ENCODE results near the gene STK39. TPM values are rescaled to one million over a fixed set of nuclear protein-coding genes. Genes with fewer than 3 reads are reported as not detected.

Gene STK39
- total and polyA plus RNA-seq, 2 of the 4 experiments (the other 2 are of a cell fraction) = 11.8 to 16.4 TPM

DNA sequence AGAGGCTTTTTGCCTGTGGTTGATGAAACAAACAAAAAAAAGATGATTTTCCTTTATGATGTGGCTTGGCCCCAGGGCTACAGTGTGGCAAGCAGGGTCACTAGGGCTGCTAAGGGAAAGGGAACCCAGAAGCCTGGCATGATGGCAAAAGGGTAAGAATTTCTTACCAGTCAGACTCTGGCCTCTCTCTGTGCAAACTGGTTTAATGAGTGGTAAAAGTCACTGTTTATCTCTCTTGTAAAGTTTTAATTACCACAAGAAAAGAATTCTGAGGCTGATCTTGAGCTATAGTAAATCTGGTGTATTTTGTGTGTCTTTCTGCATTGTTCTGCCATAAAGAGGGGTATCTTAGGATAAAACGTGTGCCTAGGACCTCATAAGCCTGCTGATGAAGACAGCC is 275.4 kb downstream of the STK39 start:
- peaks cover 2 to 6% of the 10 kb centered on the region in 2 experiments; a peak in 3 of 4 replicates for H3K79me1 ChIP-seq (ENCODE audit: low read depth in 1 of 2, low read length in 2 of 2)
- ATAC-seq (ENCODE audit: low read depth) = no peak
- peaks cover 6% of the 10 kb centered on the region for H3K36me3 ChIP-seq (ENCODE audit: control insufficient read depth, insufficient read depth, low read length)
- no peak overlapping the region for H3K4me3 ChIP-seq (ENCODE audit: insufficient read depth, low read depth, low read length)
- no peak overlapping the region for H3K23ac ChIP-seq (ENCODE audit: low read depth, low read length)
- no peak overlapping the region for H3K14ac ChIP-seq (replicated peaks; ENCODE audit: low read depth, low read length)
- no peak overlapping the region for H3K4ac ChIP-seq (ENCODE audit: low read depth, low read length)
- no peak overlapping the region for H3K4me2 ChIP-seq (ENCODE audit: low read depth, low read length)
- peaks cover 6% of the 10 kb centered on the region for H3K4me1 ChIP-seq (ENCODE audit: control insufficient read depth, insufficient read depth, low read length)
- no peak overlapping the region for H3K18ac ChIP-seq (ENCODE audit: low read depth, low read length)
- no peak overlapping the region for H2BK5ac ChIP-seq (ENCODE audit: low read depth, low read length, poor library complexity, severe bottlenecking)
- H3K27me3 ChIP-seq (ENCODE audit: control insufficient read depth, insufficient read depth, low read length) = no peaks in the 10 kb centered on the region
- no peak overlapping the region for H3K9ac ChIP-seq (ENCODE audit: low read depth, low read length)
- no TSS peak for BruUV-seq (replicated peaks)
- H3K9me3 ChIP-seq (ENCODE audit: control insufficient read depth, insufficient read depth, low read length) = peaks cover 12% of the 10 kb centered on the region
- H3K56ac ChIP-seq (ENCODE audit: extremely low read depth, insufficient read depth, low read length) = no peak overlapping the region
- dilution Hi-C loops (cut with HindIII; ENCODE audit: low sequenced_read_pairs, unreplicated experiment) = no loop called here
- ChIA-PET CTCF (no interaction called here), POLR2A (ENCODE audit: unreplicated experiment) (no interaction called here)
- no peak for TF ChIP-seq RCOR1 (IDR thresholded peaks at IDR 0.05; ENCODE audit: insufficient replicate concordance, low read length)
- TF ChIP-seq, protein P1, sequence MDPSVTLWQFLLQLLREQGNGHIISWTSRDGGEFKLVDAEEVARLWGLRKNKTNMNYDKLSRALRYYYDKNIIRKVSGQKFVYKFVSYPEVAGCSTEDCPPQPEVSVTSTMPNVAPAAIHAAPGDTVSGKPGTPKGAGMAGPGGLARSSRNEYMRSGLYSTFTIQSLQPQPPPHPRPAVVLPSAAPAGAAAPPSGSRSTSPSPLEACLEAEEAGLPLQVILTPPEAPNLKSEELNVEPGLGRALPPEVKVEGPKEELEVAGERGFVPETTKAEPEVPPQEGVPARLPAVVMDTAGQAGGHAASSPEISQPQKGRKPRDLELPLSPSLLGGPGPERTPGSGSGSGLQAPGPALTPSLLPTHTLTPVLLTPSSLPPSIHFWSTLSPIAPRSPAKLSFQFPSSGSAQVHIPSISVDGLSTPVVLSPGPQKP (IDR thresholded peaks at IDR 0.05; ENCODE audit: borderline replicate concordance, low read depth, low read length) = no peak
- no peak for TF ChIP-seq FOS (IDR thresholded peaks at IDR 0.05; ENCODE audit: low read depth, low read length)
- no peak for TF ChIP-seq SMC3 (IDR thresholded peaks at IDR 0.05; ENCODE audit: low read depth, low read length)
- TF ChIP-seq NFE2L2 (IDR thresholded peaks at IDR 0.05; ENCODE audit: low read depth, low read length) = no peak
- TF ChIP-seq CEBPB (IDR thresholded peaks at IDR 0.05; ENCODE audit: low read depth, low read length) = no peak
- TF ChIP-seq BHLHE40 (IDR thresholded peaks at IDR 0.05; ENCODE audit: low read depth, low read length) = no peak
- TF ChIP-seq, protein P2, sequence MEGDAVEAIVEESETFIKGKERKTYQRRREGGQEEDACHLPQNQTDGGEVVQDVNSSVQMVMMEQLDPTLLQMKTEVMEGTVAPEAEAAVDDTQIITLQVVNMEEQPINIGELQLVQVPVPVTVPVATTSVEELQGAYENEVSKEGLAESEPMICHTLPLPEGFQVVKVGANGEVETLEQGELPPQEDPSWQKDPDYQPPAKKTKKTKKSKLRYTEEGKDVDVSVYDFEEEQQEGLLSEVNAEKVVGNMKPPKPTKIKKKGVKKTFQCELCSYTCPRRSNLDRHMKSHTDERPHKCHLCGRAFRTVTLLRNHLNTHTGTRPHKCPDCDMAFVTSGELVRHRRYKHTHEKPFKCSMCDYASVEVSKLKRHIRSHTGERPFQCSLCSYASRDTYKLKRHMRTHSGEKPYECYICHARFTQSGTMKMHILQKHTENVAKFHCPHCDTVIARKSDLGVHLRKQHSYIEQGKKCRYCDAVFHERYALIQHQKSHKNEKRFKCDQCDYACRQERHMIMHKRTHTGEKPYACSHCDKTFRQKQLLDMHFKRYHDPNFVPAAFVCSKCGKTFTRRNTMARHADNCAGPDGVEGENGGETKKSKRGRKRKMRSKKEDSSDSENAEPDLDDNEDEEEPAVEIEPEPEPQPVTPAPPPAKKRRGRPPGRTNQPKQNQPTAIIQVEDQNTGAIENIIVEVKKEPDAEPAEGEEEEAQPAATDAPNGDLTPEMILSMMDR (conservative IDR thresholded peaks at IDR 0.05; ENCODE audit: low read depth, low read length) = no peak
- TF ChIP-seq MAFK (IDR thresholded peaks at IDR 0.05; ENCODE audit: low read depth, low read length) = no peak
- TF ChIP-seq MAZ (IDR thresholded peaks at IDR 0.05; ENCODE audit: borderline replicate concordance, low read depth, low read length) = no peak
- no peak for TF ChIP-seq POLR2A (IDR thresholded peaks at IDR 0.05; ENCODE audit: low read depth, low read length)
- no peak for TF ChIP-seq MXI1 (IDR thresholded peaks at IDR 0.05; ENCODE audit: borderline replicate concordance, low read depth, low read length)
- no peak for TF ChIP-seq RAD21 (IDR thresholded peaks at IDR 0.05; ENCODE audit: low read length)
- TF ChIP-seq RFX5 (IDR thresholded peaks at IDR 0.05; ENCODE audit: low read depth, low read length) = no peak
- TF ChIP-seq, protein P3, sequence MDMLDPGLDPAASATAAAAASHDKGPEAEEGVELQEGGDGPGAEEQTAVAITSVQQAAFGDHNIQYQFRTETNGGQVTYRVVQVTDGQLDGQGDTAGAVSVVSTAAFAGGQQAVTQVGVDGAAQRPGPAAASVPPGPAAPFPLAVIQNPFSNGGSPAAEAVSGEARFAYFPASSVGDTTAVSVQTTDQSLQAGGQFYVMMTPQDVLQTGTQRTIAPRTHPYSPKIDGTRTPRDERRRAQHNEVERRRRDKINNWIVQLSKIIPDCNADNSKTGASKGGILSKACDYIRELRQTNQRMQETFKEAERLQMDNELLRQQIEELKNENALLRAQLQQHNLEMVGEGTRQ (IDR thresholded peaks at IDR 0.05; ENCODE audit: low read depth, low read length) = no peak
- TF ChIP-seq CHD1 (IDR thresholded peaks at IDR 0.05; ENCODE audit: low read depth, low read length) = no peak
- H4K91ac ChIP-seq (ENCODE audit: insufficient read depth, low read depth, low read length) = no peak overlapping the region
- no peak overlapping the region for H2BK15ac ChIP-seq (ENCODE audit: low read depth, low read length)
- DNase-seq = no peak
- H2AK9ac ChIP-seq (replicated peaks; ENCODE audit: low read depth, low read length, poor library complexity) = no peak overlapping the region
- in situ Hi-C loops (cut with MboI; ENCODE audit: low sequenced_read_pairs) = no loop called here
- H4K20me1 ChIP-seq (ENCODE audit: insufficient read depth, low read length) = no peaks in the 10 kb centered on the region
- no peak overlapping the region for H4K5ac ChIP-seq (ENCODE audit: low read depth, low read length)
- H2BK120ac ChIP-seq (ENCODE audit: low read depth, low read length) = no peak overlapping the region
- H3K9me1 ChIP-seq (ENCODE audit: insufficient read depth, low read length) = peaks cover 1% of the 10 kb centered on the region; the same call in 1 of the 2 replicates
- no peak overlapping the region for H4K8ac ChIP-seq (ENCODE audit: low read depth in 2 of 2, low read length in 2 of 2)
- no peak overlapping the region for H2BK20ac ChIP-seq (ENCODE audit: low read depth, low read length)
- H3K27ac ChIP-seq (ENCODE audit: insufficient read depth, low read length) = no peak overlapping the region
- WGBS, 2 experiments (ENCODE audit: extremely low coverage in 2 of 2, insufficient read length in 1 of 2) = 100% methylated on average over 1 of the region's 1 CpG; no CpG with 5 or more reads in 1 of the 2 experiments
- no peak overlapping the region for H2AK5ac ChIP-seq (ENCODE audit: low read depth, low read length)
- H2AFZ ChIP-seq (replicated peaks; ENCODE audit: low read length, poor library complexity) = no peak overlapping the region
- intact Hi-C loops (cut with micrococcal nuclease) = no loop called here
